Esophagus squamous epithelium (tissue), 4 donors: ENCODE measurements around the gene NEB.

ENCODE experiments used
- POLR2A ChIP-seq, 4 donors: fragments of 450-650 bp; IDR thresholded peaks; one replicate each; pipeline ENCODE4 v1.6.1; 2017; ENCODE audit warnings: antibody characterized with exemption in 4 of 4, mild to moderate bottlenecking in 4 of 4, moderate library complexity in 3 of 4
- TF ChIP-seq, protein P1 (sequence below), 6 experiments: fragments of 450-650 bp in 4 of 6; fragments of 200-600 bp in 2 of 6; sonication (generic) in 2 of 6; IDR thresholded peaks; one replicate each; pipeline ENCODE4 v1.5.1; 2016 to 2019; ENCODE audit warnings: antibody characterized with exemption in 6 of 6, mild to moderate bottlenecking in 4 of 6, moderate library complexity in 4 of 6

DNA sequence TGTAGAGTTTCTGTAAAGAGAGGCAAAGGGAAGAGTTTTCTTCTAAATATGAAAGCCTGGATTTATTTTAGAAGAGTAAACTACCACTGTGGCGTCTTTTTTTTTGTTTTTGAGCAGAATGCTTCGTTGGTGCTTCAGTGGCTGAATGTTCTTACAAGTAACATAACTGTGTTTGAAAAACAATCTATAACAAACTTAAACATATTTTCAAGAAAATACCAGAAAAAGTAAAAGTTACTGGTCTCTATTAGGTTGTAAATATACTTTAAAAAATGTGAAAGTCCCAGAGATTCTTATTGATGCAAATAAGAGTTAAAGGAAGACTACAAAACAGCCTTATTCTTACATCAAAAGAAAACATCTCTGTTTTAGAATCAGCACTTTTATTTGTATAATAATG is 76.2 kb downstream of the NEB start:
- TF ChIP-seq, protein P1, sequence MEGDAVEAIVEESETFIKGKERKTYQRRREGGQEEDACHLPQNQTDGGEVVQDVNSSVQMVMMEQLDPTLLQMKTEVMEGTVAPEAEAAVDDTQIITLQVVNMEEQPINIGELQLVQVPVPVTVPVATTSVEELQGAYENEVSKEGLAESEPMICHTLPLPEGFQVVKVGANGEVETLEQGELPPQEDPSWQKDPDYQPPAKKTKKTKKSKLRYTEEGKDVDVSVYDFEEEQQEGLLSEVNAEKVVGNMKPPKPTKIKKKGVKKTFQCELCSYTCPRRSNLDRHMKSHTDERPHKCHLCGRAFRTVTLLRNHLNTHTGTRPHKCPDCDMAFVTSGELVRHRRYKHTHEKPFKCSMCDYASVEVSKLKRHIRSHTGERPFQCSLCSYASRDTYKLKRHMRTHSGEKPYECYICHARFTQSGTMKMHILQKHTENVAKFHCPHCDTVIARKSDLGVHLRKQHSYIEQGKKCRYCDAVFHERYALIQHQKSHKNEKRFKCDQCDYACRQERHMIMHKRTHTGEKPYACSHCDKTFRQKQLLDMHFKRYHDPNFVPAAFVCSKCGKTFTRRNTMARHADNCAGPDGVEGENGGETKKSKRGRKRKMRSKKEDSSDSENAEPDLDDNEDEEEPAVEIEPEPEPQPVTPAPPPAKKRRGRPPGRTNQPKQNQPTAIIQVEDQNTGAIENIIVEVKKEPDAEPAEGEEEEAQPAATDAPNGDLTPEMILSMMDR (IDR thresholded peaks at IDR 0.05) = no peak
- no peak for TF ChIP-seq POLR2A (IDR thresholded peaks at IDR 0.05)
